T-helper 2 cell (primary cell): ENCODE results near the gene DCUN1D2.
"Not testable (repeated sequence)": the region's sequence is repeated elsewhere in the genome, so short reads cannot be mapped to it uniquely, and the experiment has no call there.

Source experiments
- DNase-seq, 5 experiments: peaks; one replicate each; pipeline versions ENCODE4 v3.0.0 to v3.0.0-alpha.2; 2012 to 2022

DCUN1D2 gene

GRCh38 chr13:113445791-113446487 is 44.6 kb downstream of the DCUN1D2 start:
- no peak for DNase-seq

GRCh38 chr13:113443991-113444390 is 46.5 kb downstream of the DCUN1D2 start:
- no peak for DNase-seq

- DNase-seq, result no peak
Measured at GRCh38 chr13:113442985-113443362, 47.5 kb downstream of the DCUN1D2 start.

GRCh38 chr13:113442354-113442984 is 48.0 kb downstream of the DCUN1D2 start:
- no peak for DNase-seq

- no peak for DNase-seq
Measured at GRCh38 chr13:113441661-113442060, 48.9 kb downstream of the DCUN1D2 start.

GRCh38 chr13:113437408-113438010 is 53.0 kb downstream of the DCUN1D2 start:
- DNase-seq, result no peak

- DNase-seq, result not testable (repeated sequence)
Measured at GRCh38 chr13:113436866-113437265, 53.6 kb downstream of the DCUN1D2 start.

GRCh38 chr13:113435907-113436306 is 54.6 kb downstream of the DCUN1D2 start:
- DNase-seq, result not testable (repeated sequence)

- no peak for DNase-seq
Measured at GRCh38 chr13:113433391-113433916, 57.1 kb downstream of the DCUN1D2 start.

- DNase-seq, result no peak
Measured at GRCh38 chr13:113432506-113433270, 57.8 kb downstream of the DCUN1D2 start.

- no peak for DNase-seq
Measured at GRCh38 chr13:113431171-113431570, 59.3 kb downstream of the DCUN1D2 start.

GRCh38 chr13:113430378-113431110 is 60.0 kb downstream of the DCUN1D2 start:
- DNase-seq, result no peak

GRCh38 chr13:113429608-113429985 is 60.9 kb downstream of the DCUN1D2 start:
- DNase-seq, result no peak

GRCh38 chr13:113428871-113429607 is 61.5 kb downstream of the DCUN1D2 start:
- DNase-seq, result no peak

- DNase-seq, result no peak
Measured at GRCh38 chr13:113428469-113428865, 62.0 kb downstream of the DCUN1D2 start.

GRCh38 chr13:113427562-113428468 is 62.7 kb downstream of the DCUN1D2 start:
- DNase-seq, result no peak

GRCh38 chr13:113426591-113426986 is 63.9 kb downstream of the DCUN1D2 start:
- DNase-seq, result no peak

GRCh38 chr13:113425941-113426590 is 64.4 kb downstream of the DCUN1D2 start:
- no peak for DNase-seq

GRCh38 chr13:113423520-113424163 is 66.9 kb downstream of the DCUN1D2 start:
- no peak for DNase-seq
